ENCODE measurements around the gene SETD2. TPM values are rescaled to one million over a fixed set of nuclear protein-coding genes. Genes with fewer than 3 reads are reported as not detected.

Gene SETD2
- total and polyA plus RNA-seq, 9 of the 15 experiments (the other 6 are each of a cell fraction or from before 2014, with no cell fraction given), result 8.2 to 44.0 (median 33.6) TPM

- Histone ChIP-seq H4K20me1 (replicated peaks; ENCODE audit: control insufficient read depth, insufficient read depth, low read length) (no peaks in the 10 kb centered on the region; the same call in 1 of the 2 replicates), H3K27ac (ENCODE audit: extremely low read depth, low read depth, low read length) (peak overlapping the region; percentile 93), H3K9me3 (replicated peaks; ENCODE audit: control insufficient read depth, insufficient read depth, low read depth, low read length) (no peaks in the 10 kb centered on the region), H3K4me3 (peak overlapping the region; percentile 74; the same call in 1 of the 2 replicates), H3K9me1 (ENCODE audit: control insufficient read depth, insufficient read depth, low read length) (no peaks in the 10 kb centered on the region), H3K36me3 (ENCODE audit: control insufficient read depth, insufficient read depth, low read length) (peaks cover 17% of the 10 kb centered on the region), H3K4me2 (ENCODE audit: insufficient read depth, low read length) (peak overlapping the region; percentile 98), H3K9ac (ENCODE audit: insufficient read depth in 1 of 2, low read depth in 2 of 2, low read length in 2 of 2) (peak overlapping the region; percentile 94 to 98; a peak in 3 of 4 replicates), H2AFZ (ENCODE audit: low read depth, low read length) (no peak overlapping the region), H3K4me1 (replicated peaks in 1 of 2; ENCODE audit: control insufficient read depth in 2 of 2, insufficient read depth in 2 of 2, low read length in 2 of 2) (peaks cover 37 to 63% of the 10 kb centered on the region in 2 experiments), H3K79me2 (ENCODE audit: control insufficient read depth, insufficient read depth, low read length) (peaks cover 77% of the 10 kb centered on the region), H3K27me3 (ENCODE audit: control insufficient read depth in 2 of 2, insufficient read depth in 2 of 2, low read length in 2 of 2) (no peaks in the 10 kb centered on the region)
- BruUV-seq (replicated peaks), result no TSS peak
- FAIRE-seq (no peak), DNase-seq (ENCODE audit: extremely low read depth in 1 of 4, low spot score in 3 of 4) (no peak), ATAC-seq (no peak)
- CTCF ChIA-PET (ENCODE audit: low intra/inter-chr PET ratio), result no interaction called here
- intact Hi-C loops (cut with micrococcal nuclease), result loop anchor here (2.0 to 5.0 kb wide), 2 partner anchors 30 to 46 kb away; no protein-coding TSS in a partner anchor
- POLR2A ChIA-PET, result interaction anchor here (0.7 to 4.4 kb wide), 6 partner anchors 10 to 470 kb away, joined by 3 to 35 read pairs (median 5); no protein-coding TSS in a partner anchor
- 65% methylated on average over 9 of the region's 9 CpGs for WGBS (ENCODE audit: insufficient coverage, low coverage, missing lambda C conversion rate)
- TF ChIP-seq BRCA1 (IDR thresholded peaks at IDR 0.05) (no peak), BRCA1 (CRISPR knock-in tag; IDR thresholded peaks at IDR 0.05) (0 out of 2 replicates have a peak, but pooled peaks have one; percentile 10), ZZZ3 (IDR thresholded peaks at IDR 0.05) (no peak), MAFK (IDR thresholded peaks at IDR 0.05; ENCODE audit: low read length) (no peak)
- in situ Hi-C loops (cut with MboI), result no loop called here
These were observed 185.5 kb downstream of the SETD2 start for GRCh38 chr3:46978381-46978780.

DNA sequence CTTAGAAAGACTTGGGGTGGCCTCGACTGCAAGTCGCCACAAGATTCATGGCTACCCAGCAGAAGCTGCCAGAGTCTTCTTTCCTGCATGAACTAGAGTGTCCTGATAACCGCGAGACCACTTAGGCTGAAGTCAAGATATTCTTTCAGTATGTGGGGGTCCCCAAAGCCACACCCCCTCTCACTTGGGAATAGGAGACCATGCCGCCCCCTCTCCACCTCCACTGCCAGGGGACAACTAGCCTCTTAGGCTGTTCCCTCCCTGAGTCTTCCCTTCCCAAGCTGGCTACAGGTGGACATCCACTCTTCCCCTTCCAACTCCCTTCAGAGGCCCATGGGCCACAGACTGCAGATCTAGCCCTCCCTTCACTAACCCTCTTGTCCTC lies 186.1 kb downstream of the SETD2 start:
- Histone ChIP-seq H3K27me3 (ENCODE audit: control insufficient read depth in 2 of 2, insufficient read depth in 2 of 2, low read length in 2 of 2) (no peaks in the 10 kb centered on the region), H3K9me1 (ENCODE audit: control insufficient read depth, insufficient read depth, low read length) (no peaks in the 10 kb centered on the region), H4K20me1 (replicated peaks; ENCODE audit: control insufficient read depth, insufficient read depth, low read length) (no peaks in the 10 kb centered on the region; the same call in 1 of the 2 replicates), H3K36me3 (ENCODE audit: control insufficient read depth, insufficient read depth, low read length) (peaks cover 17% of the 10 kb centered on the region), H3K27ac (ENCODE audit: extremely low read depth, low read depth, low read length) (peak overlapping the region; percentile 93), H3K4me3 (no peak overlapping the region), H3K9ac (ENCODE audit: insufficient read depth in 1 of 2, low read depth in 2 of 2, low read length in 2 of 2) (peak overlapping the region in 1 of 2 experiments; percentile 98; a peak in 2 of 4 replicates), H3K4me2 (ENCODE audit: insufficient read depth, low read length) (peak overlapping the region; percentile 98), H3K79me2 (ENCODE audit: control insufficient read depth, insufficient read depth, low read length) (peaks cover 80% of the 10 kb centered on the region), H3K9me3 (replicated peaks; ENCODE audit: control insufficient read depth, insufficient read depth, low read depth, low read length) (no peaks in the 10 kb centered on the region), H3K4me1 (replicated peaks in 1 of 2; ENCODE audit: control insufficient read depth in 2 of 2, insufficient read depth in 2 of 2, low read length in 2 of 2) (peaks cover 38 to 65% of the 10 kb centered on the region in 2 experiments), H2AFZ (ENCODE audit: low read depth, low read length) (no peak overlapping the region)
- no TSS peak for BruUV-seq (replicated peaks)
- 83% methylated on average over 5 of the region's 5 CpGs for WGBS (ENCODE audit: insufficient coverage, low coverage, missing lambda C conversion rate)
- no peak for DNase-seq (ENCODE audit: extremely low read depth in 1 of 4, low spot score in 3 of 4)
- in situ Hi-C loops (cut with MboI) (no loop called here), intact Hi-C loops (cut with micrococcal nuclease) (loop anchor here (2.0 to 5.0 kb wide), 2 partner anchors 29 to 46 kb away; no protein-coding TSS in a partner anchor)
- TF ChIP-seq HDAC6 (IDR thresholded peaks at IDR 0.05; ENCODE audit: low read depth, low read length) (no peak), CEBPG (CRISPR knock-in tag; IDR thresholded peaks at IDR 0.05) (0 out of 2 replicates have a peak, but pooled peaks have one; percentile 5), CEBPG (tag; conservative IDR thresholded peaks at IDR 0.05 in 1 of 2, IDR thresholded peaks at IDR 0.05 in 1 of 2) (no peak)
- ChIA-PET POLR2A (interaction anchor here (0.6 to 4.4 kb wide), 6 partner anchors 10 to 469 kb away, joined by 3 to 35 read pairs (median 4); no protein-coding TSS in a partner anchor), CTCF (ENCODE audit: low intra/inter-chr PET ratio) (no interaction called here)
- no peak for ATAC-seq
- no peak for FAIRE-seq
